Thoracic aorta (tissue), 2 donors: ENCODE measurements around the gene TICAM1. TPM values are rescaled to one million over a fixed set of nuclear protein-coding genes. Genes with fewer than 3 reads are reported as not detected.
"Not testable (repeated sequence)": the region's sequence is repeated elsewhere in the genome, so short reads cannot be mapped to it uniquely, and the experiment has no call there.

Experiments
- ATAC-seq: fragments of 150-250 bp; one replicate; pipeline ENCODE4 v1.8.0; 2017; ENCODE audit warnings: low read depth; ENCODE audit not compliant: insufficient number of reproducible peaks, low FRiP score
- DNase-seq: peaks from one replicate; pipeline ENCODE4 v3.0.0-alpha.2; 2020; ENCODE audit warnings: low spot score
- H3K27ac ChIP-seq, 2 donors: fragments of 200-600 bp; sonication (generic); 1 replicate in 1 of 2; 2 replicates in 1 of 2; pipeline ENCODE4 v1.5.1; 2016; ENCODE audit warnings: mild to moderate bottlenecking in 2 of 2, moderate library complexity in 2 of 2
- H3K27me3 ChIP-seq: fragments of 200-600 bp; sonication (generic); replicated peaks from 2 replicates; pipeline ENCODE4 v1.6.0; 2016; ENCODE audit warnings: mild to moderate bottlenecking; ENCODE audit not compliant: insufficient read depth
- H3K36me3 ChIP-seq: fragments of 200-600 bp; sonication (generic); one replicate; pipeline ENCODE4 v1.5.1; 2016
- H3K4me1 ChIP-seq, 2 donors: fragments of 200-600 bp; sonication (generic); 1 replicate in 1 of 2; 2 replicates in 1 of 2; pipeline versions ENCODE4 v1.5.1 to v1.6.0; 2016; ENCODE audit warnings: low read depth in 2 of 2, mild to moderate bottlenecking in 1 of 2; ENCODE audit not compliant: control insufficient read depth in 1 of 2
- H3K4me3 ChIP-seq: fragments of 200-600 bp; sonication (generic); 2 replicates; pipeline ENCODE4 v1.5.1; 2016; ENCODE audit warnings: mild to moderate bottlenecking
- H3K9me3 ChIP-seq: fragments of 200-600 bp; sonication (generic); 2 replicates; pipeline ENCODE4 v1.5.1; 2016
- total RNA-seq, 2 donors: library from RNA; depleted of rRNA; stranded (reverse); fragments of >200 nt; gene quantifications; one replicate each; pipeline versions ENCODE4 v1.1.0 to v1.2.3, GENCODE V29; 2016
- TF ChIP-seq, protein P1 (sequence below): fragments of 200-600 bp; sonication (generic); IDR thresholded peaks from one replicate; pipeline ENCODE4 v1.5.1; 2019; ENCODE audit warnings: antibody characterized with exemption

Gene TICAM1
- total RNA-seq, 2 donors from 2014 or later = 10.0 to 14.0 TPM

DNA sequence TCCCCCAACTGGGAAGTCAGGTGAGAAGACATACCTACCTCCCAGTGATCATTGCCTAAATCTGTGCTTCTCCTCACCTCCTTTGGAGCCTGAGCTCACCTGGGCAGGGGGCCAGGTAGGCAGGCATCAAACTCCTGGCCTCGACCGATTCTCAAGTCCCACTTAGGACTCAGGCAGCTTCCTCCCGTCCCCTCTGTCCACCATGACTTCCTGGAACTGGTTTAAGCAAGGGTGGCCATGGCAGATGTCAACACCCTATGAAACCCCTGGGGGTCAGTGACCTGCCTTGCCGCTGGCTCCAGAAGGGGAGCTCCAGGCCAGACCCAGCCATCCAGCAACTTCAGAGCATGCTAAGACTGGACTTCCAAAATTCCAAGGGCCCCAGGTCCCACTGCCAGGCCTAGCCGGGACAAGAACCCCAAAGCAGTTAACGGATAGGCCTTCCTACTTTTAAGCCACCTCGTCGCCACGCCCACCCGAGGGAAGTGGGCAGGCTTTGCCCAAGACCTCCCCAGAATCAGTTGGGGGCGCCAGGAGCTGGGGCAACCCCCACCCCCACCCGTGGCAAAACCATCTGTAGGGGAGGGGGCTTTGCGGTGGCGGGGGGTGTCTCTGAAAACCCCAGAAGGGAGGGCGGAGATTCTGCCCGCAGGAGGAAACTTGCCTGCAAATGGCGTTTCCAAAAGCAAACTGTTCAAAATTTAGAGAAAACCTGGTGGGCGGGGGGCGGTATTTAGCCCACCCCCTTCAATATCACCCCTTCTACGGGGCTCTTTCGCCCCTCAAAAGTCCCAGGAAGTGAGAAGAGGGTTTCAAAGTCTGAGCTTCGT lies 35.3 kb upstream of the TICAM1 start:
- Histone ChIP-seq H3K4me3 (peak overlapping the region; percentile 82), H3K4me1 (peaks cover 3 to 22% of the 10 kb centered on the region in 2 donors), H3K27me3 (no peaks in the 10 kb centered on the region), H3K36me3 (no peaks in the 10 kb centered on the region), H3K9me3 (no peaks in the 10 kb centered on the region), H3K27ac (peak overlapping the region; percentile 68 to 83)
- DNase-seq (no peak), ATAC-seq (no peak)
- TF ChIP-seq, protein P1, sequence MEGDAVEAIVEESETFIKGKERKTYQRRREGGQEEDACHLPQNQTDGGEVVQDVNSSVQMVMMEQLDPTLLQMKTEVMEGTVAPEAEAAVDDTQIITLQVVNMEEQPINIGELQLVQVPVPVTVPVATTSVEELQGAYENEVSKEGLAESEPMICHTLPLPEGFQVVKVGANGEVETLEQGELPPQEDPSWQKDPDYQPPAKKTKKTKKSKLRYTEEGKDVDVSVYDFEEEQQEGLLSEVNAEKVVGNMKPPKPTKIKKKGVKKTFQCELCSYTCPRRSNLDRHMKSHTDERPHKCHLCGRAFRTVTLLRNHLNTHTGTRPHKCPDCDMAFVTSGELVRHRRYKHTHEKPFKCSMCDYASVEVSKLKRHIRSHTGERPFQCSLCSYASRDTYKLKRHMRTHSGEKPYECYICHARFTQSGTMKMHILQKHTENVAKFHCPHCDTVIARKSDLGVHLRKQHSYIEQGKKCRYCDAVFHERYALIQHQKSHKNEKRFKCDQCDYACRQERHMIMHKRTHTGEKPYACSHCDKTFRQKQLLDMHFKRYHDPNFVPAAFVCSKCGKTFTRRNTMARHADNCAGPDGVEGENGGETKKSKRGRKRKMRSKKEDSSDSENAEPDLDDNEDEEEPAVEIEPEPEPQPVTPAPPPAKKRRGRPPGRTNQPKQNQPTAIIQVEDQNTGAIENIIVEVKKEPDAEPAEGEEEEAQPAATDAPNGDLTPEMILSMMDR = no peak

DNA sequence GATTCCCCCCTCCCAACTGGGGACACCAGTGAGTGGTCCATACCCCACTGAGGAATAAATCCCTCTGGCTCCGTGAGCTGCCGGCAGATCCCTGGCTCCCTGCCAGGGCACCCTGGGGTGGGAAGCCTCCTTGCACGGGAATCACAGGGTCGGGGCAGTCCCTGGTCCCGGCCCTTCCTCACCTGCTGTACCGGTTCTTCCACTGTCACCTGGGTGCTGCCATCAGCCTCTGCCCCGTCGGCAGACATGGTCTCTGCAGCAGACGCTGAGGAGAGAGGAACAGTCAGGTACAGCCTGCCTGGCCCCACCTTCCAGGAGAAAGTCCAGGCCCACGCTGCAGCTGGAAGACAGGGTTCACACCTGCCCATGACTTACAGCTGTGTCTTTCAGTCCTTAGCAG lies 29.6 kb upstream of the TICAM1 start:
- no peaks in the 10 kb centered on the region for H3K9me3 ChIP-seq
- ATAC-seq (no peak), DNase-seq (no peak)
- peaks cover 0 to 2% of the 10 kb centered on the region in 2 donors for H3K4me1 ChIP-seq
- H3K36me3 ChIP-seq = peaks cover 33% of the 10 kb centered on the region
- no peak overlapping the region for H3K27ac ChIP-seq
- H3K27me3 ChIP-seq = no peaks in the 10 kb centered on the region
- TF ChIP-seq, protein P1 = no peak
- H3K4me3 ChIP-seq = no peak overlapping the region

DNA sequence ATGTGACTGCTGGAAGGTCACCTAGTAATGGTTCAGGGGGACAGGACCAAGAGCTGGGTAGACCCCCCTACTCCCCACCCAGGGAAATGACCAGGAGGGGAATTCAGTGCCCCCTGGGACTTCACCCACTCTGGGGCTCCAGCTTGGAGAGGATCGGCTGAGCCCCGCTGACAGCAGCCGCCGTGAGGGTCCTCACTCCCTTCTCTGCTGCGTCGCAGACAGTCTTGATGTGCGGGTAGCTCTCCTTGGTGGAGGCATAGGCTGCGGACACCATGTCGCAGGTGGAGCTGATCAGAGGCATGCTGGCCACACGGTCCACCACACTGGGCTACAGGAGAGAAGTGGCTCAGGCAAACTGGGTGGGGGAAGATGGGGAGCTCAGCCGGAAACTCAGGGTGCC lies 28.2 kb upstream of the TICAM1 start:
- H3K4me3 ChIP-seq = no peak overlapping the region
- DNase-seq (no peak), ATAC-seq (no peak)
- H3K4me1 ChIP-seq = no peaks in the 10 kb centered on the region
- no peaks in the 10 kb centered on the region for H3K27me3 ChIP-seq
- H3K9me3 ChIP-seq = no peaks in the 10 kb centered on the region
- H3K27ac ChIP-seq = no peak overlapping the region
- TF ChIP-seq, protein P1 = no peak
- H3K36me3 ChIP-seq = peaks cover 36% of the 10 kb centered on the region

DNA sequence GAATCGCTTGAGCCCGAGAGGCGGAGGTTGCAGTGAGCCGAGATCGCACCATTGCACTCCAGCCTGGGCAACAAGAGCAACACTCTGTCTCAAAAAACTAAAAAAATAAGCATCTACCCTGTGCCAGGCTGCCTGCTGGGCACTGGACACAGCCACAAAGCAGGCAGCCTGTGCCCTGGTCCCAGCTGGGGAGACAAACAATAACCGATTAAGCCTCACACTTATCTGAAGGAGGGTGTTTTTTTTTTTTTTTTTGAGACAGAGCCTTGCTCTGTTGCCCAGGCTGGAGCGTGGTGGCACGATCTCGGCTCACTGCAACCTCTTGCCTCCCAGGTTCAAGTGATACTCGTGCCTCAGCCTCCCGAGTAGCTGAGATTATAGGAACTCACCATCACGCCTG lies 25.0 kb upstream of the TICAM1 start:
- DNase-seq, ATAC-seq: not testable (repeated sequence)
- peaks cover 40% of the 10 kb centered on the region for H3K36me3 ChIP-seq

DNA sequence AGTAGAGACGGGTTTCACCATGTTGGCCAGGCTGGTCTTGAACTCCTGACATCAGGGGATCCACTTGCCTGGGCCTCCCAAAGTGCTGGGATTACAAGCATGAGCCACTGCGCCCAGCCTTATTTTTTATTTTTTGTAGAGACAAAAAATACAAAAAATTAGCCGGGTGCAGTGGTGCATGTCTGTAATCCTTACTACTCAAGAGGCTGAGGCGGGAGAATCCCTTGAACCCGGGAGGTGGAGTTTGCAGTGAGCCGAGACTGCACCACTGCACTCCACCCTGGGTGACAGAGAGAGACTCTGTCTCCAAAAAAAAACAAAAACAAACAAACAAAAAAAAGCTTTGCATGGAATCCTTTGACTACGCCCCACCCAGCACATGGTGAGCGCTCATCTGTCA lies 22.0 kb upstream of the TICAM1 start:
- DNase-seq, H3K4me3 ChIP-seq, H3K4me1 ChIP-seq, H3K27ac ChIP-seq, H3K9me3 ChIP-seq, ATAC-seq, H3K27me3 ChIP-seq: not testable (repeated sequence)
- peaks cover 31% of the 10 kb centered on the region for H3K36me3 ChIP-seq

More for the DNA sequence above, 25.0 kb upstream of the TICAM1 start:
- H3K4me1 ChIP-seq, H3K4me3 ChIP-seq, H3K27ac ChIP-seq, H3K9me3 ChIP-seq, H3K27me3 ChIP-seq: not testable (repeated sequence)

DNA sequence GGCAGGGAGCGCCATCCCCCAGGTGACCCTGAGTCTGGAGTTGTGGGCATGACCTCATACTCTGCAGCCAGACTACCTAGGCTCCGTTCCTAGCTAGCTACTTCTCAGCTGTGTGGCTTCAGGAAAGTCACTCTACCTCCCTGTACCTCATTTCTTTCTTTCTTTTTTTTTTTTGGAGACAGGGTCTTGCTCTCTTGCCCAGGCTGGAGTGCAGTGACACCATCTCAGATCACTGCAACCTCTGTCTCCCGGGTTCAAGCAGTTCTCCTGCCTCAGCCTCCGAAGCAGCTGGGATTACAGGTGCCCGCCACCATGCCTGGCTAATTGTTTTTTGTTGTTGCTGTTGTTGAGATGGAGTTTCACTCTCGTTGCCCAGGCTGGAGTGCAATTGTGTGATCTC lies 21.0 kb upstream of the TICAM1 start:
- no peak overlapping the region for H3K27ac ChIP-seq
- peaks cover 33% of the 10 kb centered on the region for H3K36me3 ChIP-seq
- TF ChIP-seq, protein P1 = no peak
- DNase-seq (no peak), ATAC-seq (no peak)
- H3K9me3 ChIP-seq = no peaks in the 10 kb centered on the region
- no peak overlapping the region for H3K4me3 ChIP-seq
- no peaks in the 10 kb centered on the region for H3K4me1 ChIP-seq
- no peaks in the 10 kb centered on the region for H3K27me3 ChIP-seq
